SIG-M5 treated with dmso at 0.1 percent for 504 hours (cell line): ENCODE results near the gene CGNL1.

Source experiments
- DNase-seq: peaks from one replicate; lab custom pipeline; 2025; ENCODE audit not compliant: unreplicated experiment; lab: John Stamatoyannopoulos, UW

Gene CGNL1

GRCh38 chr15:57495554-57496165 lies 119.4 kb downstream of the CGNL1 start:
- no peak for DNase-seq

GRCh38 chr15:57496594-57496945 lies 120.3 kb downstream of the CGNL1 start:
- DNase-seq = no peak

GRCh38 chr15:57496946-57497869 lies 120.9 kb downstream of the CGNL1 start:
- no peak for DNase-seq

GRCh38 chr15:57500256-57500655 lies 124.0 kb downstream of the CGNL1 start:
- no peak for DNase-seq

GRCh38 chr15:57500979-57501576 lies 124.8 kb downstream of the CGNL1 start:
- no peak for DNase-seq

GRCh38 chr15:57502116-57502515 lies 125.8 kb downstream of the CGNL1 start:
- DNase-seq = no peak

- DNase-seq = no peak
These were observed 126.9 kb downstream of the CGNL1 start for GRCh38 chr15:57503051-57503702.

GRCh38 chr15:57503911-57504598 lies 127.8 kb downstream of the CGNL1 start:
- DNase-seq = no peak

GRCh38 chr15:57504599-57504940 lies 128.3 kb downstream of the CGNL1 start:
- DNase-seq = no peak

GRCh38 chr15:57505056-57505715 lies 128.9 kb downstream of the CGNL1 start:
- no peak for DNase-seq

GRCh38 chr15:57505949-57506391 lies 129.7 kb downstream of the CGNL1 start:
- DNase-seq = peak; percentile 52

- DNase-seq = no peak
These were observed 130.1 kb downstream of the CGNL1 start for GRCh38 chr15:57506422-57506821.

GRCh38 chr15:57507111-57507510 lies 130.8 kb downstream of the CGNL1 start:
- no peak for DNase-seq

- DNase-seq = no peak
These were observed 132.8 kb downstream of the CGNL1 start for GRCh38 chr15:57509126-57509525.

GRCh38 chr15:57509965-57510364 lies 133.7 kb downstream of the CGNL1 start:
- DNase-seq = no peak

- no peak for DNase-seq
These were observed 134.3 kb downstream of the CGNL1 start for GRCh38 chr15:57510647-57511046.

GRCh38 chr15:57516327-57517029 lies 140.2 kb downstream of the CGNL1 start:
- no peak for DNase-seq

GRCh38 chr15:57517030-57517671 lies 140.8 kb downstream of the CGNL1 start:
- DNase-seq = no peak

GRCh38 chr15:57518779-57519405 lies 142.6 kb downstream of the CGNL1 start:
- DNase-seq = no peak
